HG03064 (cell line): ENCODE measurements around the gene IGFLR1.

Experiments used
- ATAC-seq: cut with Tn5 transposase; IDR thresholded peaks from one replicate; pipeline ENCODE4 v1.9.1; 2021; ENCODE audit warnings: low read depth; ENCODE audit not compliant: unreplicated experiment

The IGFLR1 gene

GRCh38 chr19:35756377-35757230 lies 14.4 kb upstream of the IGFLR1 start, which contains the start of gene HSPB6:
Gene HSPB6 (minus strand): TSS chr19:35757029. CDS start chr19:35757008, 21 bp downstream.
- ATAC-seq, result no peak

GRCh38 chr19:35755550-35756376 lies 13.5 kb upstream of the IGFLR1 start:
- ATAC-seq, result no peak

- no peak for ATAC-seq
These were observed 12.9 kb upstream of the IGFLR1 start for GRCh38 chr19:35755131-35755549.

GRCh38 chr19:35754370-35755130 lies 12.3 kb upstream of the IGFLR1 start:
- ATAC-seq, result no peak

- ATAC-seq, result no peak
These were observed 11.6 kb upstream of the IGFLR1 start for GRCh38 chr19:35753634-35754369.

GRCh38 chr19:35752746-35753350 lies 10.6 kb upstream of the IGFLR1 start:
- no peak for ATAC-seq

GRCh38 chr19:35751839-35752745 lies 9.8 kb upstream of the IGFLR1 start:
- no peak for ATAC-seq

GRCh38 chr19:35750167-35750566 lies 7.9 kb upstream of the IGFLR1 start:
- no peak for ATAC-seq

GRCh38 chr19:35748106-35749020 lies 6.1 kb upstream of the IGFLR1 start, which contains the start of gene LIN37:
Gene LIN37 (plus strand): TSS chr19:35748576. CDS start chr19:35748725, 149 bp downstream.
- ATAC-seq, result peak; percentile 52

GRCh38 chr19:35746531-35746930 lies 4.3 kb upstream of the IGFLR1 start:
- ATAC-seq, result no peak

- ATAC-seq, result no peak
These were observed 3.8 kb upstream of the IGFLR1 start for GRCh38 chr19:35746087-35746462.

GRCh38 chr19:35745328-35746086 lies 3.3 kb upstream of the IGFLR1 start, which contains the start of the genes PSENEN and U2AF1L4:
Gene PSENEN (plus strand): TSS chr19:35745651. CDS start chr19:35745931, 280 bp downstream.
Gene U2AF1L4 (minus strand): TSS chr19:35745418. CDS start chr19:35745391, 27 bp downstream.
- ATAC-seq, result peak; percentile 35

- ATAC-seq, result no peak
These were observed 2.4 kb upstream of the IGFLR1 start for GRCh38 chr19:35744430-35745327.

- no peak for ATAC-seq
These were observed 1.6 kb upstream of the IGFLR1 start for GRCh38 chr19:35743640-35744429.

- no peak for ATAC-seq
These were observed 1.1 kb downstream of the IGFLR1 start for GRCh38 chr19:35741203-35741515.
